Measurements from ENCODE around the gene OR1J2.

GRCh38 chr9:122518226-122518625 lies 7.6 kb downstream of the OR1J2 start:
- TF ChIP-seq CTCF (IDR thresholded peaks at IDR 0.05) (no peak), EP300 (IDR thresholded peaks at IDR 0.05) (no peak)
